ENCODE measurements around the gene LDLRAD4.

The LDLRAD4 gene

GRCh38 chr18:13280070-13280795 is 61.7 kb downstream of the LDLRAD4 start:
- no peak for DNase-seq (ENCODE audit: low read depth in 4 of 4, low spot score in 1 of 4)

GRCh38 chr18:13281406-13281805 is 62.8 kb downstream of the LDLRAD4 start:
- no peak for DNase-seq (ENCODE audit: low read depth in 4 of 4, low spot score in 1 of 4)

GRCh38 chr18:13283746-13284145 is 65.2 kb downstream of the LDLRAD4 start:
- no peak for DNase-seq (ENCODE audit: low read depth in 4 of 4, low spot score in 1 of 4)

- no peak for DNase-seq (ENCODE audit: low read depth in 4 of 4, low spot score in 1 of 4)
These were observed 65.9 kb downstream of the LDLRAD4 start for GRCh38 chr18:13284330-13285027.

- no peak for DNase-seq (ENCODE audit: low read depth in 4 of 4, low spot score in 1 of 4)
These were observed 67.3 kb downstream of the LDLRAD4 start for GRCh38 chr18:13285874-13286273.

- no peak for DNase-seq (ENCODE audit: low read depth in 4 of 4, low spot score in 1 of 4)
These were observed 68.0 kb downstream of the LDLRAD4 start for GRCh38 chr18:13286456-13287125.

- DNase-seq (ENCODE audit: low read depth in 4 of 4, low spot score in 1 of 4): no peak
These were observed 68.8 kb downstream of the LDLRAD4 start for GRCh38 chr18:13287372-13287771.

- no peak for DNase-seq (ENCODE audit: low read depth in 4 of 4, low spot score in 1 of 4)
These were observed 70.1 kb downstream of the LDLRAD4 start for GRCh38 chr18:13288509-13289133.

GRCh38 chr18:13289481-13290205 is 71.1 kb downstream of the LDLRAD4 start:
- DNase-seq (ENCODE audit: low read depth in 4 of 4, low spot score in 1 of 4): no peak

- DNase-seq (ENCODE audit: low read depth in 4 of 4, low spot score in 1 of 4): peak in 1 of 4 experiments; percentile 32
These were observed 72.3 kb downstream of the LDLRAD4 start for GRCh38 chr18:13290856-13291271.

GRCh38 chr18:13291299-13291698 is 72.7 kb downstream of the LDLRAD4 start:
- DNase-seq (ENCODE audit: low read depth in 4 of 4, low spot score in 1 of 4): no peak

- DNase-seq (ENCODE audit: low read depth in 4 of 4, low spot score in 1 of 4): no peak
These were observed 73.3 kb downstream of the LDLRAD4 start for GRCh38 chr18:13291745-13292447.

- DNase-seq (ENCODE audit: low read depth in 4 of 4, low spot score in 1 of 4): no peak
These were observed 74.2 kb downstream of the LDLRAD4 start for GRCh38 chr18:13292736-13293135.

- DNase-seq (ENCODE audit: low read depth in 4 of 4, low spot score in 1 of 4): no peak
These were observed 75.7 kb downstream of the LDLRAD4 start for GRCh38 chr18:13294309-13294708.

GRCh38 chr18:13295894-13296293 is 77.3 kb downstream of the LDLRAD4 start:
- no peak for DNase-seq (ENCODE audit: low read depth in 4 of 4, low spot score in 1 of 4)

GRCh38 chr18:13296867-13297574 is 78.5 kb downstream of the LDLRAD4 start:
- DNase-seq (ENCODE audit: low read depth in 4 of 4, low spot score in 1 of 4): no peak

- no peak for DNase-seq (ENCODE audit: low read depth in 4 of 4, low spot score in 1 of 4)
These were observed 79.7 kb downstream of the LDLRAD4 start for GRCh38 chr18:13298262-13298661.

GRCh38 chr18:13300029-13300428 is 81.5 kb downstream of the LDLRAD4 start:
- DNase-seq (ENCODE audit: low read depth in 4 of 4, low spot score in 1 of 4): no peak

- no peak for DNase-seq (ENCODE audit: low read depth in 4 of 4, low spot score in 1 of 4)
These were observed 82.2 kb downstream of the LDLRAD4 start for GRCh38 chr18:13300796-13301195.

GRCh38 chr18:13302040-13302439 is 83.5 kb downstream of the LDLRAD4 start:
- DNase-seq (ENCODE audit: low read depth in 4 of 4, low spot score in 1 of 4): no peak

Measured in stimulated activated CD4-positive, alpha-beta T cell treated with anti-CD3 and anti-CD28 coated beads, Interleukin-1b, Interleukin-23, amount 100 ng/mL, for 24 hours (primary cell).